Stimulated activated CD8-positive, alpha-beta memory T cell treated with anti-CD3 and anti-CD28 coated beads, Interleukin-7, amount 100 ng/mL, for 48 hours (primary cell): Measurements from ENCODE around the gene SETD2.

Experiments
- DNase-seq, 2 donors: peaks; one replicate each; pipeline ENCODE4 v3.0.0-alpha.2; 2020; ENCODE audit warnings: low read depth in 1 of 2; ENCODE audit errors: extremely low read depth in 1 of 2

Gene SETD2

DNA sequence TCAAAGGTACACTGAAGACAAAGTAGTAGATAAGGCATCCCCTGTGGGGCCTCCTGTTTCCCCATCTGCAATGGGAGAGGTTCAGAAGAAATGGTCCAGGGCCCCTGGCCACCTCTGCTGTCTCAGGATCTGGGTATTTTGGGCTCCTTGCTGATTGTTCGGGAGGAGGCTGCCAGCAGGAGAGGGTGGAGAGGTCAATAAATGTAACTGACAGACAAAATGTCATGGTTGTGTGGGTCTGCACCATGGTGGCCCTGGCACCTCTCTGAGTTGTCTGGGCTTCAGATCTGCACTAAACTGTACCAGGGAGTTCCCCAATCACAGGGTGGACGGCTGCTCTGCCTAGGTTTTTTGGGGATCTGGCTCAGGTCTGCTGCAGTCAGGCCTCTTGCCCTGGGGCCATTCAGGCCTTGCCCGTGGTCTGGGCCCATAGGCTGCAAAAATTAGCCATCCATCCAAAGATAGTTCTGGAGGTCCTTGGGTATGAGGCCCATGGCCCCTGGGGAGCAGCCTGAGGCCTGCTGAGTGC, 177.1 kb downstream of the SETD2 start:
- no peak for DNase-seq

DNA sequence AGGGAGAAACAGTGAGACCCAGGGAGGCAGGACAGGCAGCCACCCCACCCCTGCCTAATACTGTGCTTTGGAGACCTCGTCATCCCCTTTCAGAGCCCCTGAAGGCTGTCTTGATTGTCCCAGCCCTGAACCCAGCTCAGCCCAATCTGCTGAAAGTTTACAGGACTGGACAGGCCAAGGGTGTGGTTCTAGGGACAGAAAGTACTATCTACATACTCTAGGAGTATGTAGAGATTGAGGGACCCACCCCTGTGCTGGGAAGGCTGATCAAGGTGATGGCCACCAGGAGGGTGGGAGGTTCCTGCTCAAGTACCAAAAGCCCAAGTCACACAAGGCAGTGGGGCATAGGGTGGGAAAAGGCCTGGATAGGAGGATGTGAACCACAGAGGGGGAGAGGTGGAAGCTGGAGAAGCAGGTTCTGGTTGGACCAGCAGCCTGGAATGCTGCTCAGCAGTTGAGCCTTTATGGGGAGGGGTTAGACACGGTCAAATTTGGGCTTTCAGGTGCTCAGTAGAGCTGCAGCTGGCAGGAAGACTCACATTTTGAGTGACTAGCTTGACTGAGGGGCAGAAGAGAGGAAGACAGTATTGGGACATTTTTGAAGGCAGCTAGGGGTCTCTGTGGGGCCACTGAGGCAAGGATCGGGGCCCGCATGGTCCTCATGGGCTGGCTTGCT, 177.7 kb downstream of the SETD2 start:
- DNase-seq: no peak

DNA sequence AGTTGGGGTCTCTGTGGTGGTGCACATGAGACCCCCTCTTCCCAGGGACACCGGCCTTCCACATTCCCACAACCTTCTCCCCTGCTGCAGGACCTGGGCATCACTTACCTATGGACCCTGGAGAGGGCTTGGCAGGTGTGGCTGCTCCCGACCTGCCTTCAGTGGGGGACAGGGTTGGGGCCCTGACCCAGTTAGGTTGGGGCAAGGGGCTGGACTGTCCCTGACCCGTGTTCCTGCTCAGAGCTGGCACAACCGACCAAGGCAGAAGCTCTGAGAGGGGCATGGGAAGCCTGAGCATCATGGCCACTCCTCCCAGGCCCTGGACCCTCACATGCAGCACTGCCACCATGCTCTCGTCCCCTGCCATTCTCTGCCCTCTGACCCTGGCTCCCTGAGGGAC, 178.3 kb downstream of the SETD2 start:
- DNase-seq: no peak

DNA sequence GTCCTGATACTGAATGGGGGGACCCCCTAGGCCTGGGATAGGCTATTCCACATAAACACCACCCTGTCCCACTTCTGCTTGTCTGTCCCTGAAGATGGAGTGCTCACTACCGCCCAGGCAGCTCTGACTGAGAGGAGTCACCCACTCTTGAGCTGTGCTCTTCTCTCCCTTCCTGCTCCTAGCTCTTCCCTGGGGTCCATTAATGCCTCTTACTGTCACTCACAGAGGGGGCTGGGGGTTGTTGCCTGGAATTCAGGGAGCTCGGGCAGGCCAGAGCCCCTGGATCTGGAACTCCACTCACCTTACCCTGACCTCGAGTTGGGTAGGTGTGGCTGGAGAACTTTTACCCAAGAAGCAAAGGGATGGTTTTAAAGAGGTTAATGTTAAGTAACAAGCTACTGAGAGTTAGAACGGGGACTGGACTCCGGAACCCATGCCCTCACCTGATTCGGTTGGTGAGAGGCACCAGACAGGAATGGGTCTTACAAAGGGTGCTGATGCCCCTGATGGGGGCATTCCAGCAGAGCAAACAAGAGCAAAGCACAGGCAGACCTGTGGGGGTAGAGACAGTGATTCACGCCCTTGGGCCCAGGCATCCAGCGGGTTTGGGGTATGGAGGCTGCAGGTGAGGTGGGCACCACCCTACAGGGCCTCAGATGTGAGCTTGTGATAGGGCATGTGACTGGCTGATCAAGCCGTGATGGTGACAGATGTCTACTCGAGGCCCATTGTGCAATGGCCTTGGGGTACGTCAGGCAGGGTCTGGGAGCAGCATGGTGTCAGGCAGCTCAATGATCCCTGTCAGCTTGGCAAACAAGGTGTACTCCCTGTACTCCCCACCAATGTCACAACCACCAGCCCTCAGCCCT, 179.1 kb downstream of the SETD2 start:
- no peak for DNase-seq

DNA sequence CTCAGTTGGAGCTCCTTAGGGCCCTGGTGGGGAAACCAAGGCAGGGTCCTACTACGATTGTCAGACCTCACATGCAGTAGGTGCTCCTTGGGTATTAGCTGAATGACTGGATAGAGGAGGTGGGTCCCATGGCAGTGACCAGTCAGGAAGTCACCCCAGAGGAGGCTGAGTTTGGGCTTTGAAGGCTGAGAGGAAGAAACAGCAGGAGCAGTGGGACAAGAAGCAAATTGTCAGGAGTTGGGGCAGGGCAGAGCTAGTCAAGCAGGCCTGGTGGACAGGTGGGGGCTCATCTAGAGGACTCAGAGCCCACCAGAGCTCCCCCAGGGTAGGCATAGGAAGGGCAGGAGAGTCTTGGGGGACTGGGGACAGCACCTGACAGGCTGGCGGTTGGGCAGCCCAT, 181.4 kb downstream of the SETD2 start:
- no peak for DNase-seq

DNA sequence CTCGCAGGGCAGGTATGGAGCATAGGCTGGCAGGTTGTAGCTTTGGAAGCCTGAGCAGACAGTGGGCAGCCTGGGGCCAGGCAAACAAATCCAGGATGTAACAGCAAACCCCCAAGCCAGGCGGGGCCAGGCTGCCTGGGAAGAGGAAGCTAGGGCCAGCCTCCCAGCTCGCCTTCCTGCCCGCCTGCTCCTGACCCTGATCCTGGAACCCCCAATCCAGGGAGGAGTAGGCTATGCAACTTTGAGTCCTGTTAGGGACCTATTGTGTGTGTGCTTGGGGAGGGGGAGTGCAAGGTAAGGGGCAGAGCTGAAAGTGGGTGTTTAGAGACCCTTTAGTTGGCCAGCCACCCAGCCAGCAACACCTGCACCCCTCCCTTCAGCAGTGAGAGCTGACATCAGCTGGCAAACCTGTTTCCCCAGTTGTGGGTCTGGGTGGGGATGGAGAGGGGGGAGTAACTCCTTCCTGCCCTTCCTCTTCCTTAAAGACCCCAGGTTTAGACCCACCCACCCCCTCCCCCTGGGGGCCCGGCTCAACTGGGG, 181.9 kb downstream of the SETD2 start:
- no peak for DNase-seq

DNA sequence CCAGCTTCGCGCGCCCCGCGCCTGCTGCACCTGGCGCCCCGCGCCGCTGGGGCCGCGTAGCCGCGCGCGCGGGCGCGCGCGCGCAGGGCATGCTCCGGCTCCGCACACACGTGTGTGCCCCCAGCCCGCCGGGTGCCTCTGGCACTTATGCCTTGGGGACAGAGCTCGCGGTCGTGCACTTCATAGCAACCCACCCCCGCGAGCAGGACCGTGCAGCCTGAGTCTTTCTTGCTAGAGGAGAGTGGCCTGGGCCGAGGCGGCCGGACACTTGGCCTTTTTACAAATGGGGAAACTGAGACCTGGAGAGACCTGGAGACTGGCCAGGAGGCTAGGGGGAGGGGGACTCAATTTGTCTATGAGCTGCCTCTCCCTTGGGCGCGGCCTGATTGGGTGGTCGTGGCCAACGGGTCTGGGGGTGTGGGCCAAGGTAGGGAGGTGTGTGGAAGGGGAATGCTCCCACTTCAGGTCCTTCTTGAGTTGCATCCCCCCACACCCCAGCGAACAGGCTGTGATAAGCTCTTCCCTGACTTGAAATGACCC, 183.9 kb downstream of the SETD2 start:
- DNase-seq: no peak

DNA sequence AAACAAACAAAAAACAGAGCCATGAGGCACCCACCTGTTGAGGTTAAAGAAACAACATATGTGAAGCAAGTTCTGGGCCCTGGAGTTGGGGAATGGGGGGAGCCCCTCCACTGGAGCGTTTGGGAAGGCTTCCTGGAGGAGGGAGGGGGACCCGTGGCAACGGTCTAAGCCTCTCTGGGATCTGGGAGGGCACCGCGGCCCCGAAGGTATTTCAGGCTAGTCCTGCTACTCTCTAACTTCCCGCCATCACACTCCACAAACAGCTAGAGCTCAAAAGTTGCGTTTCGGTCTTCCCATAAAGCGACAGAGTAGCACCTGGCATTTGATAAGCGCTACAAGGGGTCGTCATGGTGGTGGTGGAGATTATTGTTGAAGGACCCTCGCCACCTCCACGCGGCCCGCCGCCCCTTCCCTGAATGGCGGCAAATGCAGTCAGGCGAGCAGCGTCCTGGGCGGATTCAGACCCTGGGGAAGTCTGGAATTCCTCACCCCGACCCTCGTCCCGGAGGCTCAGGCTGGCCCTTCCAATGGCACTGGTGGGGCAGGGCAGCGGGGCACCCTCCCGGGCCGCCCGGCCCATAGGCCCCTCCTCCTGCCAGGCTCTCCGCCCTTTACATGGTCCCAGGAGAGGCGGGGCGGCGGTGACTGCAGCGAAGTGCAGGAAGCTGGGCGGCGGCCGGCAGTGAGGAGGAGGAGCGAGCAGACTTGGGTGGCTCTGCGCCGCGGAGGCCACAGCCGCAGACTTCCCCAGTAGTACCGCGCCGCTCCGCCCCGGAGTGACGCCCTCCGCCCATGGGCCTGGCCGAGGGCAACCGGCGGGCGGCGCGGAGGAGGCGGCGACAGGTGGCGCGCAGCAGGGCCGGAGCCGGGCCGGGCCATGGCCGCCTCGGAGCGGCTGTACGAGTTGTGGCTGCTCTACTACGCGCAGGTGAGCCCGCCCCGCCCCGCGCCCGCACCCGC, 184.6 kb downstream of the SETD2 start, which contains the start of gene NBEAL2:
Gene NBEAL2 (plus strand): TSS at position 682 of the 960 bp plus-strand sequence. CDS start 196 bp downstream, at position 878.
- DNase-seq: peak; percentile 94 to 97

DNA sequence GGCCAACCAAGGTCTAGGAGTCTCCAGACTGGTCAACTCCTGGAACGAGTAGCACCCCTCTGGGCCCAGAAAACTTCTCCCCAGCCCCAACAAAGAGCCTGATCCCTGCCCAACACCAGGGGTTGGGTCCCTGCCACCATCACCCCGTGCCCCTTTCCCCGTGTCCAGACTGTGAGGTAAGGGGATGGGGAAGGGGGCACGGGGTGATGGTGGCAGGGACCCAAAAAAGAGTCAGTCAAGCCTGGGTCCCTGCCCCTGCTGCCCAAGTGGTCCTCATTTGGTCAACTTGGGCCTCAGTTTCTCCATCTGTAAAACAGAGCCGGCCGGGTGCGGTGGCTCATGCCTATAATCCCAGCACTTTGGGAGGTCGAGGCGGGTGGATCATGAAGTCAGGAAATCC, 185.5 kb downstream of the SETD2 start:
- DNase-seq: no peak

DNA sequence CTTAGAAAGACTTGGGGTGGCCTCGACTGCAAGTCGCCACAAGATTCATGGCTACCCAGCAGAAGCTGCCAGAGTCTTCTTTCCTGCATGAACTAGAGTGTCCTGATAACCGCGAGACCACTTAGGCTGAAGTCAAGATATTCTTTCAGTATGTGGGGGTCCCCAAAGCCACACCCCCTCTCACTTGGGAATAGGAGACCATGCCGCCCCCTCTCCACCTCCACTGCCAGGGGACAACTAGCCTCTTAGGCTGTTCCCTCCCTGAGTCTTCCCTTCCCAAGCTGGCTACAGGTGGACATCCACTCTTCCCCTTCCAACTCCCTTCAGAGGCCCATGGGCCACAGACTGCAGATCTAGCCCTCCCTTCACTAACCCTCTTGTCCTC, 186.1 kb downstream of the SETD2 start:
- no peak for DNase-seq

DNA sequence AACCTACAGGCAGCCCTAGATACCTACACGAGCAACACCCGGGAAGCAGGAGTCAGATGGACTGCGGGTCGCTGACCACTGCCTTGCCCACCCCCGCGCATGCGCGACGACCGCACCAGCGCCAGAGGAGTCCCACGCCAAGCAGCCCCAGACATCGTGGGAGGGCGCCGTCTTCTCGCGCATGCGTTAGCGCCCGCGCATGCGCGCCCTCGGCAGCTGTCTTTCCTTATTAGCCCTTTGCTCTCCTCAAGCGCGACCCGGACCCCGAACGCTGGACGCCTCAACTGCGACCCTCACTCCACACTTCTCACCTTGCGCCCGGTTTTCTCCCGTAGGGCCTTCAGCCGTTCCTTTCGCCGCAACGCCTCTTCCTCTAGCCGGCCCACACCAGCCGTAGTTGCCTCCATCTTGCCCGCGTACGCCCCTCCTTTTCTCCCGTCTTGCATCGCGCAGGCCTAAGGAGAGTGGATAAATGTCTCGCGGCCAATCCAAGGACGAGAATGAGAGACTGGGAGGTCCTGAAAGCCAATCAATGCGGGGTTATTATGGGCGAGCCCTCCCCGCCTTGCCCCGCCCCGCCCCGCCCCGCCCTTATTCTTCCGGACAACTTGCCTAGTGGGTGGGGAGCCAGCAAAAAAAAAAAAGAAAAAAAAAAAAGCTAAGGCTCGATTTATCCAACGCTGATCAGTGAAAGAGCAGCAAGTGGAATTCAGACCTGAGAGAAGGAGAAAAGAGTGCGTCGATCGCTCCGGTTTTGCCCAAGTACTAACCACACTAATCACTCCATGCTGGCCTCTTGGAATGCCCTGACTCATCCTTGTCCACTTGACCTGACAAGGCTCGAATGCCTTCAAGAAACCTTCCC, 187.4 kb downstream of the SETD2 start, which contains the start of gene CCDC12:
Gene CCDC12 (minus strand): TSS at position 420 of the 865 bp plus-strand sequence. CDS start 13 bp downstream, at position 407.
- DNase-seq: peak; percentile 79 to 93

DNA sequence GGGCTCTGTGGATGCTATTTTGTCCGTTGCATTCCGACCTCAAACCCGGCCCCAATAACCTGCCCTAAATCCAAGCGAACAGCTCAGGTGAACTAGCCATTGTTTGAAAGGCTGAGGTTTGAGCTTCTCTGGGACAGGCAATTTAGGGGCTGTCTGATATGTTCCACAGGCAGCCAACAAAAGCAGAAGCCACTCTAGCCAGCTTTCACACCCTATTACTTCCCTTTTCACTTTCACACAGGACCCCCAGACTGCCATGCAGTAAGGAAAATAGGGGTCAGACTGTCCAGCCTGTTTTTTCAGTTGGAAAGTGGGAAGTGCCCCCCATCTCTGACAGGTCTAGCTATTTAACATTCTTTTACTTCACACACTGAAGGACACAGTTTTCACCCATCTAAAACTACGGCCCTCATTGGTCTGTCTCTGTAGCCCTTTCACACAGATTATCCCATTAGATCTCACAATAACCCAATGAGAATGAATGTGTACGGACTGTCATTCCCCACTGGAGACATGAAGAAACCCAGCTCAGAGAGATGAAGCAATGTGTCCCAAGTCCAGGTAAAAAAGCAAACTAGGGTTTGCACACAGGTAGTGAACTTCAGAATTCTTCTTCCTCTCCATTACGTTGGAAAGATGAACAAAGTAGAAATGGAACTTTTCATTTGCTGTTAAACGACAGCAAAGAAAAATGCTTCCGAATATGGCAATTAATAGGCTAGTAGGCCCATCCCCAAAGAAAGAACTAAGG, 189.3 kb downstream of the SETD2 start:
- no peak for DNase-seq

DNA sequence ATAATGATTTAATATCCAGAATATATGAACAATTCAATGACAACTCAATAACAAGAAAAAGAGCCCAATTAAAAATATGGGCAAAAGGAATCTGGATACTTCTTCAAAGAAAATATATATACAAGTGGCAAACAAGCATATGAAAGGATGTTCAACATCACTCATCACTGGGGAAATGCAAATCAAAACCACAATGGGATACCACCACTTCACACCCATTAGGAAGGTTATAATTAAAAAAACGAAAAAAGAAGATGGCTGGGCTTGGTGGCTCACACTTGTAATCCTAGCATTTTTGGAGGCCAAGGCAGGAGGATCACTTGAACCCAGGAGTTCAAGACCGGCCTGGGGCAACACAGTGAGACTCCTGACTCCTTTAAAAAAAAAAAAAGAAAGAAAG, 191.5 kb downstream of the SETD2 start:
- no peak for DNase-seq

DNA sequence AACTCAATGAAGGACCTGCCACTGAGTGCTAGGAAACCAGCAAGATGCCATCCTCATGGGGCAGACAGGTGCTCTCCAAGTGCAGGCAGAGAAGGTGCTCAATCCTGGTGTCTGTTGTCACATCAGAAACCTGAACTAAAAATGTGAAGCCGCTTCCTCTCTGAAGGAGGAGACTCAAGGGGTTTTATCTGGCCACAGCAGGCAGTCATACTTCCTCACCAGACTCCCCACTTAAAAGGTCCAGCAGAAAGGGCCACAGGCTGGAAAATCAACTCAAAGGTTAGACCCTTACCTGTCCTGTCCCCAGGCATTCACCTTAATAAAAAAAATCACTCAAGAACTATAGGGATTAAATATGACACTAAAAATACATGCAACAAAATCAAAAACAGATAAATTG, 192.2 kb downstream of the SETD2 start:
- DNase-seq: no peak

DNA sequence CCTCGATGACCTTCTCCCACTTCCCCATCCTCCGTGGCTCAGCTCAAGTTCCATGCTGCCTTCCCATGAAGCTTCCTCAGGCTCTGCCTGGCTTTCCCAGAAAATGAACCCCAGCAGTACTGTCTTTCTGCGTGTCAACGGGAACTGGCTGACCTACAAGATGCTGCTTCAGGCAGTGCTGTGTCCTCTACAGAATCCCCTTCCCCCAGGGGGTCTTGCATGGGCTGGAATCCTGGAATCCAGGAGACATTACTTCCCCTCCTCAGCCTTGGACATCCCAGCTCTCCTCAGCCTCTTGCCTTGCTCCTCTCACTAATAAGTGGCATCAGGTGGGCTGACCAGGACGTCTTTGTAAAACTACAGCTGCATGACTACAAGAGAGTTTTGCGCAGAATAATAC, 192.8 kb downstream of the SETD2 start:
- no peak for DNase-seq

DNA sequence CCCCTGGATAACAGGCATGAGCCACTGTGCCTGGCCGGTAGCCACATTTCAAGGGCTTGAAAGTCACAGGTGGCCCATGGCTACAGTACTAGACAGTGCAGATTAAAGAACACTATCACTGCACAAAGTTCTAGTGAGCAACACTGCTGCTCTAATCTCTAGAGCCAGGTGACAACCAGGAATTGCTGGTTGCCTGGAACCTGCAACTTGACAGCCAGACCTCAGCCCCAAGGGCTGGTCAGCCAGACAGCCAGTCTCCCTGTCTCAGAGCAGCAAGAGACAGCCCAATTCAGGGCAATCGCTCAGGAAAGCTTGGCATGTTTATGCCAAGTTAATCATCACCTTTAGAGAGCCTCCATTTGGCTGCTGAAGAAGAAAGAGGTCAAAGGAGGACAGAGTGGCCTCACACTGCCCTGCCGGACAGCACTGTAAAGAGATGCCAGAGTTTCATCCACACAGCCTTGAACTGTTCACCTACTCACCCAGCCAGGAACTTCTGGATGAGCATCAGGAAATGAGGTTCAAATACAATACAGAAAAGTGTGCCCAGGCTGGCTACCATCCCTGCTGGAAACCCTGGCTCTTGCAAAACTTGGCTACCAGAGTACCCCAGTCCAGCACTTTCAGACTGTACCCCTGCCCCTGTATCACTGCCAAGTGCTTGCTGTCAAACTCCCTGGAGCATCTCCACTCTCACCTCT, 193.4 kb downstream of the SETD2 start:
- no peak for DNase-seq

DNA sequence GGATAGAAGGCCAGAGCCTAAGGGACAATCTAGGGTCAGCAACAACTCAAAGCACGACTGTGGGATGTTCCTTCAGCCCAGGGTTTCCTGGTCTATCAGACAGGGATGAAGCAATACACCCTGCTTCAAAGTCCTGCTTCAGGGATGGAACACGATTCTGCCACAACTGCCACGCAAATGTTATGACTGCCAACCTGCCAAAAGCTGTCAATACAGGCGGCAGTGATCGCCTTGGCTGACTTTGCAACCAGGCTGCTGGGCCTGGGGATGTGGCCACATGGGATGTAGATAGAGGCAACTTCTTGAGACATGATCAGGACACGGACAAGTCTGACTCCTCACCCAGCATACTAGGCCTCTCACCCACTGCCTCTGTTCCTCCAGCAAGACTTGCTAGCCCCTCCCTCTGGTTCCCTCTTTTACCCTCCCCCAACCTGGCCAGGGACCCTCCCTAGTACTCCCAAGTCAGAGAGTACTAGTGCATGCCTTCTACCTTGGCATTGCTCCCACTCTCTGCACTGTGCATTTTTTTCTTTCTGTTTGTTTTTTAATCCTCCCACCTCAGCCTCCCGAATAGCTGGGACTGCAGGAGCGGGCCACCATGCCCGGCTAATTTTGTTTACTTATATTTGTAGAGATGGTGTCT, 195.0 kb downstream of the SETD2 start:
- no peak for DNase-seq
